Endothelial cell of umbilical vein (primary cell): Measurements from ENCODE around the gene CUBN.

Experiments
- CTCF ChIP-seq, 2 donors: IDR thresholded peaks; 1 replicate in 1 of 2; 2 replicates in 1 of 2; pipeline ENCODE4 v1.5.1; 2011; ENCODE audit warnings: low read length in 2 of 2, mild to moderate bottlenecking in 2 of 2, moderate library complexity in 2 of 2, control low read depth in 1 of 2, inconsistent platforms in 1 of 2, low read depth in 1 of 2; ENCODE audit not compliant: insufficient read depth in 1 of 2; ENCODE audit errors: extremely low read depth in 1 of 2
- EZH2 ChIP-seq: IDR thresholded peaks from 2 replicates; pipeline ENCODE4 v1.6.1; 2012; ENCODE audit warnings: borderline replicate concordance, low read depth, mild to moderate bottlenecking, moderate library complexity, low read length, inconsistent platforms; ENCODE audit not compliant: severe bottlenecking
- FOS ChIP-seq: IDR thresholded peaks from 2 replicates; pipeline ENCODE4 v1.6.1; 2011; ENCODE audit warnings: mild to moderate bottlenecking, low read length, moderate library complexity, borderline replicate concordance; ENCODE audit not compliant: insufficient read depth
- JUN ChIP-seq: IDR thresholded peaks from 2 replicates; pipeline ENCODE4 v1.6.1; 2011; ENCODE audit warnings: borderline replicate concordance, low read depth; ENCODE audit not compliant: insufficient read length, insufficient read depth
- MAX ChIP-seq: IDR thresholded peaks from 2 replicates; pipeline ENCODE4 v1.6.1; 2011; ENCODE audit not compliant: insufficient read depth, insufficient read length
- POLR2A ChIP-seq: IDR thresholded peaks from 2 replicates; pipeline ENCODE4 v1.6.1; 2012; ENCODE audit warnings: low read depth, mild to moderate bottlenecking, control low read depth, low read length

- TF ChIP-seq MAX (no peak), POLR2A (no peak), EZH2 (no peak), CTCF (IDR thresholded peaks at IDR 0.05; ENCODE audit: extremely low read depth in 1 of 2, insufficient read depth in 1 of 2, low read depth in 1 of 2, low read length in 2 of 2) (no peak), FOS (no peak), JUN (no peak)
Measured at GRCh38 chr10:17177014-17177413, 47.4 kb upstream of the CUBN start.
